Lung microvascular endothelial cell (primary cell): ENCODE data around the gene NMS. TPM values are rescaled to one million over a fixed set of nuclear protein-coding genes. Genes with fewer than 3 reads are reported as not detected.

Source experiments
- DNase-seq, 2 donors: peaks; one replicate each; pipeline versions ENCODE4 v3.0.0 to v3.0.0-alpha.2; 2010; ENCODE audit warnings: low read depth in 2 of 2
- total RNA-seq: library from RNA; depleted of rRNA; stranded (reverse); fragments of >200 nt; gene quantifications from 2 replicates; pipeline ENCODE4 v1.2.1, GENCODE V29; 2014

NMS gene
- total RNA-seq, 1 donor from 2014 or later = not detected

- no peak for DNase-seq
These were observed 14.1 kb downstream of the NMS start for GRCh38 chr2:100484390-100484789.

GRCh38 chr2:100485396-100485795 lies 15.1 kb downstream of the NMS start:
- no peak for DNase-seq

GRCh38 chr2:100494712-100495111 lies 24.4 kb downstream of the NMS start:
- DNase-seq = no peak

GRCh38 chr2:100502782-100503181 lies 32.5 kb downstream of the NMS start:
- DNase-seq = no peak

- DNase-seq = no peak
These were observed 34.3 kb downstream of the NMS start for GRCh38 chr2:100504542-100504941.

GRCh38 chr2:100509066-100509465 lies 38.8 kb downstream of the NMS start:
- DNase-seq = no peak

- DNase-seq = no peak
These were observed 43.4 kb downstream of the NMS start for GRCh38 chr2:100513650-100514049.

- no peak for DNase-seq
These were observed 47.3 kb downstream of the NMS start for GRCh38 chr2:100517556-100517955.

- DNase-seq = no peak
These were observed 48.5 kb downstream of the NMS start for GRCh38 chr2:100518801-100519200.

GRCh38 chr2:100520224-100520623 lies 49.9 kb downstream of the NMS start:
- DNase-seq = no peak

- no peak for DNase-seq
These were observed 52.1 kb downstream of the NMS start for GRCh38 chr2:100522430-100522829.

GRCh38 chr2:100524331-100524730 lies 54.0 kb downstream of the NMS start:
- DNase-seq = peak in 1 of 2 donors; percentile 32

GRCh38 chr2:100526868-100527267 lies 56.6 kb downstream of the NMS start:
- no peak for DNase-seq

GRCh38 chr2:100527440-100528015 lies 57.2 kb downstream of the NMS start:
- no peak for DNase-seq

- no peak for DNase-seq
These were observed 58.9 kb downstream of the NMS start for GRCh38 chr2:100529176-100529575.

- DNase-seq = no peak
These were observed 59.6 kb downstream of the NMS start for GRCh38 chr2:100529900-100530299.

Other genes with a start within 250 kb of the NMS start
- under 0.01 TPM in 1 of 2 replicates, not detected in the other for gene LONRF2, start 148.0 kb upstream of the NMS start, total RNA-seq
- gene CHST10, start 52.8 kb upstream of the NMS start, total RNA-seq = 6.5 and 7.6 TPM in 2 replicates
- 12.6 and 13.7 TPM in 2 replicates for gene PDCL3, start 92.5 kb downstream of the NMS start, total RNA-seq